RPMI7951 (cell line): Measurements from ENCODE around the gene ARL11. TPM values are rescaled to one million over a fixed set of nuclear protein-coding genes. Genes with fewer than 3 reads are reported as not detected.

Experiments used
- DNase-seq: peaks from one replicate; pipeline ENCODE4 v3.0.0-alpha.2; 2012; ENCODE audit warnings: low read depth
- total RNA-seq: library from RNA; depleted of rRNA; stranded (reverse); fragments of >200 nt; shearing (Covaris generic); gene quantifications from 2 replicates; pipeline ENCODE4 v1.2.3, GENCODE V29; 2014

The ARL11 gene
- total RNA-seq, 1 experiment from 2014 or later, result not detected

DNA sequence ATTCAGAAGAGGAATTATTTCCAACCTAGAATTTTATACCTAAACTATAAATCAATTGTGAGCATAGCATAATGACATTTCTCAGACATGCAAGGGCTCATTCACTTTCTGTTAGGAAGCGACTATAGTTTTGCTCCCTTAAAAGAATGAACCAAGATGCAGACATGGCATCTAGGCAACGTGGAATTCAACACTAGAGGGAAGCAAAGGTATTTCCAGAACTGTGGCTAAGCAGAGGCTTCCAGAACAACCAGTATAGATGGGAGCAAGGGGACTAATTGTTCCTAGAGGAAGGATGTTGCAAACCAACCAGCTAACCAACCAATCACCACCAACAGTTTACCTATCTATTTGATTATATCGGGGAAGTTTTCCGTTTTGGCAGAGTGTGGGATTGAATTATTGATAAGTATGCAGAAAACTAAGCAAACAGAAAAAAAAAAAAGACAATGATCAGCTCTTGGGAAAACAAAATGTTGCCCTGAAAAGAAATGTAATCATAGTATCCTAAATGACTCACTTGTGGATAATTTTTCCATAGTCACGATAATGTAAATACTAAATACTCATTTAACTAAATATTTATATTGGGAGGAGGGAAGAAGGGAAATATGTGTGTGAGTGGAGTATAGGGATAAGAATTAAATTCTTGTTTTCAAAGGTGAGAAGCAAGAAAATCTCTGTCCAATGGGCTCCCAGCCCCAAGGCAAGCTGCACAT lies 21.1 kb downstream of the ARL11 start:
- peak; percentile 39 for DNase-seq

- DNase-seq, result no peak
Measured at GRCh38 chr13:49649963-49650312, 21.6 kb downstream of the ARL11 start.

GRCh38 chr13:49651570-49652354 lies 23.5 kb downstream of the ARL11 start:
- DNase-seq, result no peak

DNA sequence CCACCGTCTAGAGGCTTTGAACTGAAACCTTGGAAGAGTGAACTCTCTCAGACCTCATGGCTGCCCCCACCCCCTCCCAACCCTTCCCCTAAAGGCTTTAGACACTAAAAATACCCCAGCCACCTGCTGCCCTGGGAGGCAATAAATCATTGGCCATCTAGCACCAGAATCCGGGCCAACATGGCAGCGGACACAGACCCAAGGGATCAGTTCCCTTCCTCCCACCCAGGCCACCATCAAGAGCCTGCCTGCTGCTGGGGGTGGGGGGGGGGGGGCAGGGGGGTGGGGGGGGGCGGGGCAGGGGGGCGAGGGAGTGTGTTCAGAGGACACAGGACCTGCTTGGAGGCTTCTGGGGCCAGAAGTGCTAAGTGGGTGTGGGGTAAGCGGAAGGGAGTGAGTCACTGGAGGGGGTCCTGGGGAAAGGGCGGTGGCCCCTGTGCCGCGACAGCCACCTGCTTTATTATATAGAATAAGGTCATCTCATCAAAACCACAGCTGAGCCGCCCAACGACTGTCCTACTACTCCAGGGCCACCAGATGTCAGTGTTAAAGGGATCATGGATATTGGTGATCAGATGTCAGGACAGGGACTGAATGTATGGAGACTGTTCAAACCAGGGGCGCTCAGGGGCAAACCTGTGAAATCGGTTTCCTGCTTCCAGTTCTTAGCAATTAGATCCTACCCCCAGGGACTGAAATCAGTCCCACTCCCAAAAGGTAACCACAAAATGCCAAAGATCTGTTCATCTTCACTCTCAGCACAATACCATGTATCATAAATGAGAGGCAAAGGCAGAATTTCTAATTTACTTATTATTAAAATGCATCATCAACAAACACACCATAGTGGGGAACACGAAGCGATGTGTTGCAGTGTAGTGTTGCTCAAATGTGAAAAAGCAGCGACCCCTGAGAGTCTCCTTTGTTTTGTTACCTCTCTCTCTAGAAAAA lies 24.3 kb downstream of the ARL11 start:
- peak; percentile 48 for DNase-seq

- DNase-seq, result no peak
Measured at GRCh38 chr13:49653478-49653877, 25.2 kb downstream of the ARL11 start.

DNA sequence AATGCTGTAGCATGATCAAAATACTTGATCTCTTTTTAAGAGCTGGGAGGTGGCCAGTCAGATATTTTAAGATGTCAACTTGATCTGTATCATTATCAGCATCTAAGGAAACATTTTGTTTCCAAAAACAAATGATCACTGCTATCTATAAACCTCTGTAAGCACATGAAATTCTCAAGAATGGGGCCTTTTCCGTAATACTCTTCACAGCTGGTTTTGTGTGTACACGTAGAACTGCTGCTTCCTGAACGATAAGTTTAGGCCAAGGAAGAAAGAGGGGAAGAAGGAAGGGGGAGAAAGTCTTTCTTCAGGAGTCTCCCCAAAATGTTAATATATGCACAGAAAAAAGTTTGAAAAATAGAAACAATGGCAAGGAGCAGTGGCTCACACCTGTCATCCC lies 25.7 kb downstream of the ARL11 start:
- DNase-seq, result no peak

DNA sequence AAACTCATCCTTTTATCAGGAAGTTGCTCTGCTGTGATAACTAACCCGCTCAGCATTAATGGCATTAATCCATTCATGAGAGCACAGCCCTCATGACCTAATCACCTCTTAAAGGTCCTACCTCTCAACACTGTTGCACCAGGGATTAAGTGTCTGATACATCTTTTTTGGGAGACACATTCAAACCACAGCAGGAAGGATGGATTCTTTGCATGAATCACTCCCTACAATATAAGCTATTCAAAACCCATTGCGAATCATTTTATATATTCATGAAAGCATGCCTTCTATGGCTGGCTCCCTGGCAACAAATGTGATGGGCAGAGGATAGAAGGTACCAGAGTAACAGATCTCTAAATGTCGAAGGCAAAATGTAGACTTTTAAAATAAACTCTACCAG lies 27.6 kb downstream of the ARL11 start:
- DNase-seq, result no peak

GRCh38 chr13:49657241-49657641 lies 28.9 kb downstream of the ARL11 start:
- DNase-seq, result no peak

DNA sequence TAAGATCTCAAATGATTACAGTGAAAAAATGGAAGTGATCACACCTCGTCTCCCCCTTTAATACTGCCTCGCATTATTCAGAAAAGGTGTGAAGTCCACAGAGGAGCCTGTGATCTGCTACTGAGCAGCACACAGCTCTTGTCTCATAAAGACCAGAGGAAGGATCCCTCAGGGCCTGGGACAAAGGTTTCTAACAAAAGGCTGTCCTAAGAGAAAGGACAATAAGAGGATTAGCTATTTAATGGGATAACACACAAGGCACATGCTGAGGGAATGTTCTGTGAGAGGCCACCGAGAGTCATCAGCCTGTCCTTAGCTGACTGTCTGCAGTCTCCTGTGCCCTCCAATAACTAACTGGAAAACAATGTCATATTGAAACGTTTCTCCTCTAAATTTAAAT lies 36.3 kb downstream of the ARL11 start:
- no peak for DNase-seq

- DNase-seq, result peak; percentile 32
Measured at GRCh38 chr13:49667773-49668172, 39.5 kb downstream of the ARL11 start.

- DNase-seq, result peak; percentile 49
Measured at GRCh38 chr13:49669735-49670309, 41.5 kb downstream of the ARL11 start.

DNA sequence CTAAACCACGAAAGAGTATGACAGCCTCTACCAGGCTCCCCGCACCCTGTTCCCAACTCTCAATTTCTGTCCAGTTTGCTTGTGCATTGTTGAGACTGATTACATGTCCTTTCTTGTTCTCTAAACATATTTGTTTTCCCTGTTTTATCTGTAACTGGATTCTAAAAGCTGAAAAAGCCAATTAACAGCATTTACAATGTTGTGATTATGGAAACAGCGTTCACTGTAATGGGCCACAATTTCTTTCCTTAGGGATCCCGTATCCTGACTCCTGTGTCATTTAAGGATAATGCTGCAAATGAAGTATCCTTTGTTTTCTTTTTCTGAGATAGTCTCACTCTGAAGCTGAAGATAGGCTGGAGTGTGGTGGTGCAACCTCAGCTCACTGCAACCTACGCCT lies 42.5 kb downstream of the ARL11 start:
- DNase-seq, result no peak

GRCh38 chr13:49676581-49677298 lies 48.4 kb downstream of the ARL11 start:
- no peak for DNase-seq

GRCh38 chr13:49678191-49678914 lies 50.0 kb downstream of the ARL11 start:
- no peak for DNase-seq

- no peak for DNase-seq
Measured at GRCh38 chr13:49679246-49679645, 50.9 kb downstream of the ARL11 start.

GRCh38 chr13:49681842-49682435 lies 53.6 kb downstream of the ARL11 start:
- peak; percentile 13 for DNase-seq
